Esophagus (tissue), 2 donors: Measurements from ENCODE around the gene PUSL1. TPM values are rescaled to one million over a fixed set of nuclear protein-coding genes. Genes with fewer than 3 reads are reported as not detected.

ENCODE experiments used
- H3K27ac ChIP-seq, 2 donors: one replicate each; pipeline ENCODE4 v1.5.1; 2013; ENCODE audit warnings: low read depth in 2 of 2, mild to moderate bottlenecking in 2 of 2, inconsistent platforms in 1 of 2, low read length in 1 of 2, moderate library complexity in 1 of 2
- H3K27me3 ChIP-seq, 2 donors: one replicate each; pipeline ENCODE4 v1.6.1; 2013; ENCODE audit warnings: low read length in 2 of 2, control low read depth in 1 of 2, mild to moderate bottlenecking in 1 of 2; ENCODE audit not compliant: insufficient read depth in 2 of 2, control insufficient read depth in 1 of 2
- H3K36me3 ChIP-seq, 2 donors: one replicate each; pipeline ENCODE4 v1.6.1; 2013; ENCODE audit warnings: low read length in 1 of 2; ENCODE audit not compliant: control insufficient read depth in 2 of 2, insufficient read depth in 2 of 2
- H3K4me1 ChIP-seq, 2 donors: one replicate each; pipeline ENCODE4 v1.6.1; 2013; ENCODE audit warnings: low read length in 1 of 2; ENCODE audit not compliant: control insufficient read depth in 2 of 2, insufficient read depth in 2 of 2
- H3K4me3 ChIP-seq, 2 donors: one replicate each; pipeline ENCODE4 v1.5.1; 2013; ENCODE audit warnings: low read length in 2 of 2, mild to moderate bottlenecking in 2 of 2, low read depth in 1 of 2, moderate library complexity in 1 of 2
- H3K9me3 ChIP-seq, 2 donors: one replicate each; pipeline ENCODE4 v1.6.1; 2013; ENCODE audit warnings: mild to moderate bottlenecking in 2 of 2, low read depth in 1 of 2, low read length in 1 of 2, moderate library complexity in 1 of 2; ENCODE audit not compliant: control insufficient read depth in 2 of 2, insufficient read depth in 1 of 2
- WGBS, 2 donors: extraction: QIAGEN DNeasy Blood & Tissue Kit; methylation state at CpG; one replicate each; pipeline ENCODE4 v1.1.7; 2013; 5-methylcytosine and 5-hydroxymethylcytosine counted together
- polyA plus RNA-seq, 2 donors: library from polyadenylated mRNA; stranded (reverse); fragments of 200-250 nt; gene quantifications; one replicate each; pipeline ENCODE4 v1.2.3, GENCODE V29; 2013
- donor health status: healthy with polysubstance abuse.
- donor health status: Bipolar disorder and iron deficiency.

The PUSL1 gene
- polyA plus RNA-seq, 2 donors = 24.4 to 24.8 TPM

DNA sequence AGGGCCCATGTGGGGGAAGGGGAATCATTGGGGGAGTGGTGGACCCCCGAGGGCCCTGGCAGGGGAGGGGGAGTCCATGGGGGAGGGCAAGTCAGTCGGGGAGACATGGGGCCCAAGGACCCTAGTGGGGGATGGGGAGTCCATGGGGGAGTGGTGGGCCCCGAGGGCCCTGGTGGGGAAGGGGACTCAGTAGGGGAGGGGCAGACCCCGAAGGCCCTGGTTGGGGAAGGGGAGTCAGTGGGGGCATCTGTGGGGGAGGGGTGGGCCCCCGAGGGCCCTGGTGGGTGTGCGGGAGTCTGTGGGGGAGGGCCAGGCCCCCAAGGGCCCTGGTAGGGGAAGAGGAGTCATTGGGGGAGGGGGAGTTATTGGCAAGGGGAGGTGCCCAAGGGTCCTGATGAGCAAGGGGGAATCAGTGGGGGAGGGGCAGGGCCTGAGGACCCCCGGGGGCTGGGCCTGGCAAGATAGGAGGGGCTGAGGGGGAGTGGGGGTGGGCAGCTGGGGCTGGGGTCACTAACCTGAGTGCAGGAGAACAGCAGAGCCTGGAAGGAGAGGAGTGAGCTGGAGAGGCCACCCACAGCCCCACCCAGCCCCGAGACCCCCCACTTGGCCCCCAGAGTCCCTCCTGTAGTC, 47.9 kb downstream of the PUSL1 start:
- Histone ChIP-seq H3K4me1 (peaks cover 9 to 24% of the 10 kb centered on the region in 2 donors), H3K36me3 (no peaks in the 10 kb centered on the region), H3K4me3 (peak overlapping the region in 1 of 2 donors; percentile 11), H3K27me3 (peaks cover 0 to 3% of the 10 kb centered on the region in 2 donors), H3K9me3 (no peaks in the 10 kb centered on the region), H3K27ac (peak overlapping the region in 1 of 2 donors; percentile 68)
- 31 to 40% methylated on average over 8 of the region's 8 CpGs for WGBS, 2 donors

GRCh38 chr1:1356796-1357401, 48.5 kb downstream of the PUSL1 start:
- Histone ChIP-seq H3K36me3 (no peaks in the 10 kb centered on the region), H3K4me1 (peaks cover 9 to 24% of the 10 kb centered on the region in 2 donors), H3K4me3 (peak overlapping the region; percentile 11 to 34), H3K9me3 (no peaks in the 10 kb centered on the region), H3K27ac (peak overlapping the region; percentile 58 to 74), H3K27me3 (peaks cover 0 to 3% of the 10 kb centered on the region in 2 donors)
- WGBS, 2 donors = 47 to 51% methylated on average over 25 to 26 of the region's 26 CpGs

DNA sequence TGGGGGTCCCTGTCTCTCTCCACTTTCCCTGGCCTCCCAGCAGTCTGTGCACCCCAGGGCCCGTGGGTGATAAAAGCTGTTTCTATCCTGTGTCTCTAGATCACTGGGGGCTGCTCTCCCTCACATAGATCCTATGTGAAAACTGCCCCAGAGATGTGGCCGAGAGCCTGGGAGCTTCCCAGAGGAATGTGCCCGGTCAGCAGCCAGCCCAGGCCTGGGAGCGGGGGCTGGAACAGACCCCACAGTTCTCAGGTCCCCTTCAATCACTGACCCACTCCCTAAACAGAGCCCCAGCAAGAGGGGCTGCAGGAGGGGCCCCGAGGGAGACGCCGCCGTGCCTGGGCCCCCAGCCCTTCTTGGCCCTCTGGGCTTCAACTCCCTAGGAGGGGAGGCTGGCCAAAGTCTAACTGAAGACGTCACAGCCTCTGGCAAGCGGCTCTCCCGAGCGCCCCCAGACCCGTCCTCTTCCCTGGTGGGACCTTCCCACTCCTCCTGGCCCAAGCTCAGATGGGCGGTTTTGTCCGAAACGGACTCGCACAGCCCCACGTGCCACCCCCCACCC, 49.6 kb downstream of the PUSL1 start:
- Histone ChIP-seq H3K36me3 (no peaks in the 10 kb centered on the region), H3K4me1 (peaks cover 9 to 24% of the 10 kb centered on the region in 2 donors), H3K4me3 (peak overlapping the region; percentile 7 to 31)

DNA sequence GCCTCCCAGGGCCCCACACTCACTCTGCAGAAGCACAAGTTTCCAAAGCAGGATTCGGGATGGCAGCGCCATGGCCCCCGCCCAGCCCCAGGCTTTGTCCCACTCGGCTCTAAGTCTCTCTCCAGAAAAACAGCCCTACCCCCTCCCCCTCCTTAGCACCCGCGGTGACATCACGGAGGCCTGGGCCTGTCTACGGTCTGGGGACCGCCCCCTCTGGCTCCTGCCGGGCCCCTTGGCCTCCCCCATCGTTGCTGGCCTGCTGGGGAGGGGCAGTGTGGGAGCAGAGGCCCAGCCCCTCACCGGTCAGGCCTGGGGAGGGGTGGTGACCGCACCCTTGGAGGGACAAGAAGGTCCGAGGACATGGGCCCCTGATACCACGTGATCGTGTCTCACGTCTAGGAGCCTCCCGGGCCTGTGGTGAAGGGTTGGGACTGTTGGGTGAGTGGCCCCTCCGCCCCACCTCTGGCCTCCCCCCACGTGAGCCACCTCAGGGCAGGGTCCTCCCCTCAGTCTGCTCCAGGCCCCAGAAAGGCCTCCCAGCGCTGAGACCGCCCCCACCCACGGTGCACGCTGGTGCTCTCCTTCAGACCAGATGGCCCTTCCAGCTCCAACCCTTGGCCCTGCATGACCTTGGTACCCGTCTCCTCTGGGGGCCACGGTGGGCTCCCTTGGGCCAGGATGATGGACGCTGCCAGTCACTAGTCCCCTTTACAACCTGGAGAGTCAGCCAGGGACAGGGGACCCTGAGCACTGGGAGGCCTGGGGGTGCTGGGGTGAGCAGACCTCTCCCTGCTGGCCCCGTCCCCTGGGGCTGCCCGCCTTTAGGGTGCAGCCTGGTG, 50.3 kb downstream of the PUSL1 start, which contains the start of gene MXRA8:
Gene MXRA8 (minus strand): TSS at position 123 of the 839 bp plus-strand sequence. CDS start 51 bp downstream, at position 72.
- no peaks in the 10 kb centered on the region for H3K27me3 ChIP-seq
- H3K9me3 ChIP-seq = no peaks in the 10 kb centered on the region
- peak within 1 kb of the TSS; percentile 7 to 34 for H3K4me3 ChIP-seq
- H3K36me3 ChIP-seq = no peaks in the 10 kb centered on the region
- H3K4me1 ChIP-seq = peaks cover 9 to 19% of the 10 kb centered on the region in 2 donors
- H3K27ac ChIP-seq = peak within 1 kb of the TSS; percentile 74 to 78
- 24 to 31% methylated on average over 29 of the region's 29 CpGs for WGBS, 2 donors

More for the DNA sequence above, 49.6 kb downstream of the PUSL1 start:
- Histone ChIP-seq H3K27me3 (peaks cover 0 to 3% of the 10 kb centered on the region in 2 donors), H3K27ac (peak overlapping the region; percentile 74 to 78), H3K9me3 (no peaks in the 10 kb centered on the region)
- 19 to 23% methylated on average over 17 of the region's 18 CpGs for WGBS, 2 donors

DNA sequence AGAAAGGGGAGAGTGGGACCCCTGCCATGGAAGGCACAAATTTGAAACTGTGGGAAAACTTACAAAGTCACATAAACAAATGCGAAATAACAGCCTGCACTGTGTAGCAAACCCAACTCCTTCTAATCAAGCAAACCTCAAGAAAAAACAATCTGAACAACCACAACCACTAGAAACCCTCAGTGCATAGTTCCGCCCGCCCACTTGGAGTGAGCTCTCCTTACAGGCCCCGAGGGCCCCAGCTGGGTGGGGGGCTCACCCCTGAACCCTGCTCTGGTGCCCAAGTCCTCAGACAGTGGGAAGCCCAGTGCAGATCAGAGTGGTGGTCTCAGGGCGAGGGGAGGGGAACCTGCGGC, 50.9 kb downstream of the PUSL1 start:
- WGBS, 2 donors = 61% methylated on average over 6 of the region's 6 CpGs
- H3K4me1 ChIP-seq = peaks cover 4 to 14% of the 10 kb centered on the region in 2 donors

GRCh38 chr1:1359664-1360468, 51.5 kb downstream of the PUSL1 start:
- no peaks in the 10 kb centered on the region for H3K36me3 ChIP-seq
- WGBS, 2 donors = 56 to 62% methylated on average over 28 of the region's 28 CpGs
- H3K4me1 ChIP-seq = peaks cover 4 to 12% of the 10 kb centered on the region in 2 donors
- H3K27me3 ChIP-seq = no peaks in the 10 kb centered on the region
- H3K4me3 ChIP-seq = no peak overlapping the region
- H3K27ac ChIP-seq = peak overlapping the region; percentile 57 to 70
- H3K9me3 ChIP-seq = no peaks in the 10 kb centered on the region

More for the DNA sequence above, 50.9 kb downstream of the PUSL1 start:
- H3K27me3 ChIP-seq = no peaks in the 10 kb centered on the region
- H3K36me3 ChIP-seq = no peaks in the 10 kb centered on the region
- H3K4me3 ChIP-seq = no peak overlapping the region
- peak overlapping the region; percentile 74 to 78 for H3K27ac ChIP-seq
- no peaks in the 10 kb centered on the region for H3K9me3 ChIP-seq

- H3K27me3 ChIP-seq = no peaks in the 10 kb centered on the region
- H3K36me3 ChIP-seq = no peaks in the 10 kb centered on the region
- WGBS, 2 donors = 67 to 71% methylated on average over 20 of the region's 20 CpGs
- peaks cover 4 to 12% of the 10 kb centered on the region in 2 donors for H3K4me1 ChIP-seq
- no peaks in the 10 kb centered on the region for H3K9me3 ChIP-seq
- no peak overlapping the region for H3K4me3 ChIP-seq
- H3K27ac ChIP-seq = peak overlapping the region in 1 of 2 donors; percentile 57
These were observed 52.2 kb downstream of the PUSL1 start for GRCh38 chr1:1360506-1361169.
